Small intestine (tissue), 7 donors: ENCODE measurements around the gene MID1. TPM values are rescaled to one million over a fixed set of nuclear protein-coding genes. Genes with fewer than 3 reads are reported as not detected.

ENCODE experiments used
- DNase-seq, 2 donors: peaks; one replicate each; pipeline versions ENCODE4 v3.0.0 to v3.0.0-alpha.2; 2013
- FAIRE-seq: peaks from 2 replicates; lab custom pipeline; 2012; peaks lifted over from hg19 to GRCh38; lab: Jason Lieb, UNC
- H3K27ac ChIP-seq, 3 donors: one replicate each; pipeline ENCODE4 v1.5.1; 2013; ENCODE audit warnings: low read length in 2 of 3, mild to moderate bottlenecking in 2 of 3, control low read depth in 1 of 3, inconsistent platforms in 1 of 3, low read depth in 1 of 3, moderate library complexity in 1 of 3
- H3K27me3 ChIP-seq, 3 donors: one replicate each; pipeline ENCODE4 v1.6.1; 2013; ENCODE audit warnings: low read length in 3 of 3, inconsistent platforms in 1 of 3; ENCODE audit not compliant: control insufficient read depth in 3 of 3, insufficient read depth in 3 of 3
- H3K36me3 ChIP-seq, 3 donors: one replicate each; pipeline ENCODE4 v1.6.1; 2013; ENCODE audit warnings: low read length in 3 of 3, inconsistent platforms in 1 of 3, low read depth in 1 of 3, mild to moderate bottlenecking in 1 of 3, moderate library complexity in 1 of 3; ENCODE audit not compliant: control insufficient read depth in 3 of 3, insufficient read depth in 2 of 3
- H3K4me1 ChIP-seq, 3 donors: one replicate each; pipeline ENCODE4 v1.6.1; 2013; ENCODE audit warnings: low read length in 2 of 3, inconsistent platforms in 1 of 3, low read depth in 1 of 3, mild to moderate bottlenecking in 1 of 3, moderate library complexity in 1 of 3; ENCODE audit not compliant: control insufficient read depth in 3 of 3, insufficient read depth in 2 of 3
- H3K4me3 ChIP-seq, 3 donors: one replicate each; pipeline ENCODE4 v1.5.1; 2013; ENCODE audit warnings: low read length in 3 of 3, control low read depth in 1 of 3, inconsistent platforms in 1 of 3, low read depth in 1 of 3, mild to moderate bottlenecking in 1 of 3, moderate library complexity in 1 of 3
- H3K9me3 ChIP-seq, 2 donors: one replicate each; pipeline ENCODE4 v1.6.1; 2013; ENCODE audit warnings: low read depth in 1 of 2, low read length in 1 of 2; ENCODE audit not compliant: control insufficient read depth in 2 of 2, insufficient read depth in 1 of 2
- WGBS, 3 donors: extraction: QIAGEN DNeasy Blood & Tissue Kit; methylation state at CpG; one replicate each; pipeline ENCODE4 v1.1.7; 2013; 5-methylcytosine and 5-hydroxymethylcytosine counted together
- polyA plus RNA-seq, 4 donors: library from polyadenylated mRNA; stranded (reverse) in 3 of 4; unstranded in 1 of 4; fragments of 200-250 nt in 3 of 4; fragments of 120-200 nt in 1 of 4; gene quantifications; one replicate each; pipeline versions ENCODE4 v1.2.1 to v1.2.3, GENCODE V29; 2013
- donor health status: healthy with polysubstance abuse.
- donor health status: control.
- donor health status: control.
- donor health status: Bipolar disorder and iron deficiency.
- donor health status: healthy.

Gene MID1
- polyA plus RNA-seq, 4 donors = 1.9 to 11.6 (median 4.6) TPM

DNA sequence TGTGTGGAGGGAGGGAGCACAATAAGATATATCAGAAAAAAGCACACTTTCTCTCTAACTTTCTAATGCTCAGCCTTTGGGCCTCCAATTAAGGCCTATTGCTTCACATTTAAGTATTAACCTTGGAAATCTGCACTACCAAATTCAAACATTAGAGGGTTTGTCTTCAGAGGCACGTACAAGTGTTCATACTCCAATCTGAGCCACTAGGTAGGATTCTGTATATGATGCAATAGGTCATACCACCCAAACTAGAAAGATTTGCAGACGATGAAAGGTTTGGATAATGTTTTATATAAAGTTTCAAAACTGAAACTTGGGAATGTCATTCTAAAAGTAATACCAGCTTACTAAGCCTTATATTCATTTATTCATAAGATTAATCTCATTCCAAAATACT lies 106.4 kb downstream of the MID1 start:
- WGBS, 3 donors = 59 to 83% (median 81%) methylated on average over 2 of the region's 2 CpGs
- H3K27me3 ChIP-seq = no peaks in the 10 kb centered on the region
- no peak overlapping the region for H3K27ac ChIP-seq
- H3K36me3 ChIP-seq = no peaks in the 10 kb centered on the region
- no peaks in the 10 kb centered on the region for H3K9me3 ChIP-seq
- H3K4me3 ChIP-seq = no peak overlapping the region
- no peaks in the 10 kb centered on the region for H3K4me1 ChIP-seq
- FAIRE-seq (no peak), DNase-seq (no peak)

DNA sequence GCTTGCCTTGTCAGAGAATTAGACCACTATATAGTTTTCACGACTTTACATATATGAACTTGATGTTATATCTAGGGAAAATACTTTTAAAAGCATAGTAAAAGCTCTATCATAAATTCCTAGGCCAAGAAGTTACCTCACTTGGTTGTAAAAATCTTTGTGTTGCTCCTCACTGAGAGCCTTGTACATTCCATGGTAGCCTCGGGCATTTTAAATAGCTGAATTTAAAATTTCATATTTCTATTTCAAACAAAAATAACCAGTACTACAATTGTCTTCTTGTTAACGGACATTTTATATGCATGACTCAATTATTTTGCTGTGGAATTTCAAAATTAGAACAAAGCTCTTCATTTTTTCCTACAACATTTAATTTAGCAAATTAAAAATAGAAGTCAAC lies 107.6 kb downstream of the MID1 start:
- no peaks in the 10 kb centered on the region for H3K4me1 ChIP-seq
- FAIRE-seq (no peak), DNase-seq (no peak)
- 72 to 86% (median 82%) methylated on average over 3 of the region's 3 CpGs for WGBS, 3 donors
- H3K9me3 ChIP-seq = no peaks in the 10 kb centered on the region
- no peak overlapping the region for H3K27ac ChIP-seq
- H3K36me3 ChIP-seq = no peaks in the 10 kb centered on the region
- H3K27me3 ChIP-seq = no peaks in the 10 kb centered on the region
- H3K4me3 ChIP-seq = no peak overlapping the region

DNA sequence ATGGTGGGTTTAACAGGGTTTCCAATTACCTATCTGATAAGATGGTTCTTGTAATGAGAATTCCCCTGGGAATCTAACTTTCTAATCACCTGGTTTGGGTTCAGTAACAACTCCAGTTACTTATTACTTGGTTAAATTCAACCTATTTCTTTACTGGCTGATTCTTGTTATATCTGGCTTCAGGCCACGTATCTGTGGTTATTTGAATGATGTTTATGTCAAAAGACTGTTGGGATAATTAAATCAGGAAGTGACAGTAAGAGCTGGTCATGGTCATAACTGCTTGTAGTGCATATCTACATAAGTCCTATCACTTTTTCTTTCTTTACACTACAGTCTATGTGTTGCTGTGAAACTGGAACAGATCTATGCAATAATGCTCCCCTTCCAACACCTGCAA lies 108.1 kb downstream of the MID1 start:
- Histone ChIP-seq H3K4me3 (no peak overlapping the region), H3K36me3 (no peaks in the 10 kb centered on the region), H3K27ac (no peak overlapping the region), H3K4me1 (no peaks in the 10 kb centered on the region), H3K9me3 (no peaks in the 10 kb centered on the region), H3K27me3 (no peaks in the 10 kb centered on the region)
- no peak for FAIRE-seq
- DNase-seq = no peak
- WGBS, 3 donors = 7 to 45% (median 38%) methylated on average over 1 of the region's 1 CpG

DNA sequence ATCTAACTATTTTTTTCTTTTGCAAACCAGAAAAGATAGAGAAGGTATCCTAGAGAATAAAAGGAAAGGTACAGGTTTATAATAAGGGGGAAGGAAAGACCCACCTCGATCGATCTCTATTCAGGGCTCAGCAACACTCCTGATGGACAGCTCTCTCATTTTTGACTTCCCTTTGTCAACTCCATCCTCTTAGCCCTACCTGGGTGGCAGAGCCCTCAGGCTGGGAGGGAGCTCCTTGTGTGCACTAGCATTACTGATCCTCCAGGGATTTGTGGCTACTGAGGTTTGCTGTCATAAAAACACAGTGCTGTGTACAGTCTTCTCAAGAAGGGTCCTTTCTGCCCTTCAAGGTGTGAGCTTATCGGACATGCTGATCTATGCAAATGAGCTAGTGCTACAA lies 111.0 kb downstream of the MID1 start:
- no peaks in the 10 kb centered on the region for H3K36me3 ChIP-seq
- DNase-seq (no peak), FAIRE-seq (no peak)
- no peaks in the 10 kb centered on the region for H3K27me3 ChIP-seq
- H3K27ac ChIP-seq = no peak overlapping the region
- WGBS, 3 donors = 76 to 98% (median 95%) methylated on average over 3 of the region's 3 CpGs
- H3K4me1 ChIP-seq = no peaks in the 10 kb centered on the region
- no peaks in the 10 kb centered on the region for H3K9me3 ChIP-seq
- H3K4me3 ChIP-seq = no peak overlapping the region

DNA sequence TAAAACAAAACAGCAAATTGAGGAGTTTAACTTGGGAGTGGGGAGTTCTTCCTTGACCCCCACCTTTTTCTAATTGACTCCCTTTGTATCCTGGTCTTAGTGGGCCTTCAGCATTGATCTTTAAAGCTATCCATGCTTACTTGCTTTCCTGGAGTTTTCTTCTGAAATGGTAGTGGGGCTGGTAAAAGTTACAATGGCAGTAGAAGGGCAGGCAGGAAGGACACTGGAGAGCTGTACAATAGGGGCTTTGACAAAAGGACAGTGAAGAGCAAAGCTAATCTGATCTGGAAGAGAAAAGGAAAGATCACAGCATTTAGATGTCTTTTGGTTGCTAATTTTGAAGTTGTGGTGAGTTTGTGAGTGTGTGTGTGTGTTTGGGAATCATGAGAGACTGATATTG lies 111.5 kb downstream of the MID1 start:
- no peaks in the 10 kb centered on the region for H3K36me3 ChIP-seq
- FAIRE-seq (no peak), DNase-seq (no peak)
- no peaks in the 10 kb centered on the region for H3K4me1 ChIP-seq
- no peak overlapping the region for H3K4me3 ChIP-seq
- no peak overlapping the region for H3K27ac ChIP-seq
- H3K27me3 ChIP-seq = no peaks in the 10 kb centered on the region
- no peaks in the 10 kb centered on the region for H3K9me3 ChIP-seq

DNA sequence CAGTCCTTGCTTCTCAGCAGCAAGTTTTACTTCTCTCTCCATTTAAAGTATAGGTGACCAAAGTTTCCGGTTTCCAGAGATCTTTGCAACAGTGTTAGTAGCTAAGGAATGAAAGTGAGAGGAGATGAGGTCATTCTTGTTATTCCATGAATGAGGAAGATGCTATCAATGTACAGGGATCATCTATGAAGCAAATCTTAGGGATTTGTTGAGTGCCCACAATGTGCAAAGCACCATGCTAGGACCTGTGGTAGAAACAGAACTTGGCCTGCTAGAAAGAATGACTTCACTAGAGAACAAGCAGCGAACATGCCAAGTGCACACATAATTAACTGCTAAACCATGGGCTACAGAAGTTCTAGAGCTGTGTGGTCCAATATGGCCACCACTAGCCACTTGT lies 112.5 kb downstream of the MID1 start:
- DNase-seq (no peak), FAIRE-seq (no peak)
- no peaks in the 10 kb centered on the region for H3K36me3 ChIP-seq
- H3K4me1 ChIP-seq = no peaks in the 10 kb centered on the region
- no peaks in the 10 kb centered on the region for H3K9me3 ChIP-seq
- WGBS, 3 donors = 70 to 84% (median 71%) methylated on average over 2 of the region's 2 CpGs
- H3K4me3 ChIP-seq = no peak overlapping the region
- H3K27ac ChIP-seq = no peak overlapping the region
- no peaks in the 10 kb centered on the region for H3K27me3 ChIP-seq

DNA sequence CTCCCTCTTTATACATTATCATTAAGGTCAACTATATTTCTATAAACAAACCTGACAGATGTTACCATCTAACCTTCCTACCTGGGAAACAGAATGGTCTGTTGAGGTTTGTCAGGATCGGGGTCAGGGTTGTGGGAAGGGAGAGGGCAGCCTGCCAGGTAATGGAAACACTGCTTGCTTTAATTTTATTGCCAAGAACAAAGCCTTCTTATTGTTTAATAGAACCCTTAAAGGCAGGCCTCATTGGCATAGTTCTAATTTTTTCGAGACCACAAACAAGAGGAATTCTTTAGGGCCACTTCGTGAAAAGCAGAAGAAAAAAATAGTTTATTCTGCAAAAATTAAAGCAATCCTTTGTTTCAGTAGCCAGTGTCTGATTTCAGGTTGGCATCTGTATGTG lies 113.2 kb downstream of the MID1 start:
- WGBS, 3 donors = 13 to 37% (median 31%) methylated on average over 3 of the region's 3 CpGs
- no peak overlapping the region for H3K27ac ChIP-seq
- H3K4me1 ChIP-seq = no peaks in the 10 kb centered on the region
- DNase-seq (no peak), FAIRE-seq (no peak)
- no peak overlapping the region for H3K4me3 ChIP-seq
- H3K36me3 ChIP-seq = no peaks in the 10 kb centered on the region
- H3K27me3 ChIP-seq = no peaks in the 10 kb centered on the region
- H3K9me3 ChIP-seq = no peaks in the 10 kb centered on the region

DNA sequence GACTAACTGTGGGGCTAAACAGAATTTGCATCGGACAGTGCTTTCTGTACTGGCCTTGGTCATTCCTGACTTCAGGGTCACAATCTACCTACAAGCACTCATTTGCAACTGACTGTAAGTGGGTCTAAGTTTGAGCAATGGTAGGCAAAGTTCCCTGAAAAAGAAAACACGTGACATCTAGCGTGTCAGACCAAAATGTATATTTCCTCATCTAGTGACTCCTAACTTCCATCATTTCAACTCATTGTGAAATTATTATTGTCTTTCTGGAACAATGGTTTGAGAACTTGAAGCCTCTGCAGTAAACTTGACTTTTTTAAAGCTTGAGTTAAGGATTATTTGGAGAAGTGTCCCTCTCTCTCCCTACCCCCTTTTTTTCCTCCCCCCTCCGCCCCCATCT lies 113.6 kb downstream of the MID1 start:
- H3K27ac ChIP-seq = no peak overlapping the region
- no peak overlapping the region for H3K4me3 ChIP-seq
- no peak for FAIRE-seq
- no peaks in the 10 kb centered on the region for H3K36me3 ChIP-seq
- H3K9me3 ChIP-seq = no peaks in the 10 kb centered on the region
- H3K27me3 ChIP-seq = no peaks in the 10 kb centered on the region
- WGBS, 3 donors = 75 to 91% (median 88%) methylated on average over 4 of the region's 4 CpGs
- no peaks in the 10 kb centered on the region for H3K4me1 ChIP-seq
- no peak for DNase-seq

DNA sequence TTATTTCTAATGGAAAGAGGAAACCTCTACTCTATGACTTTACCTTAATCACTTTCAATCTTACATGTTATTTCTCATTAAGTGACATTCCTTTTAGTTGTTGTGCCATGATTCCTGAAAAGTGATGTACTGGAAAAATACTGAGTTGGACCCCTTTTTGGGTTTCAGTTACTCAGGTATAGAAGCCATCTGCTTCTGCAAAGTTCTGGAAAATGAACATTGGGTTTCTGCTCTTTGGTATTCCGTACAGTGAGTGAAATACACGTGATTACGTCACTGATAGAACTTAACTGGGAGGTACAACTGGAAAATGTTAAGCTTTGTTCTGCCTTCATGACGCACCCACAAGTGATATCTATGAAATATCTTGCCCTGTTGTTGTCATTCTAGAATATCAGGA lies 114.7 kb downstream of the MID1 start:
- H3K27me3 ChIP-seq = no peaks in the 10 kb centered on the region

More for the DNA sequence above, 114.7 kb downstream of the MID1 start:
- H3K27ac ChIP-seq = no peak overlapping the region
- DNase-seq (no peak), FAIRE-seq (no peak)
- no peak overlapping the region for H3K4me3 ChIP-seq
- no peaks in the 10 kb centered on the region for H3K4me1 ChIP-seq
- 77 to 91% (median 85%) methylated on average over 4 of the region's 4 CpGs for WGBS, 3 donors
- no peaks in the 10 kb centered on the region for H3K9me3 ChIP-seq
- no peaks in the 10 kb centered on the region for H3K36me3 ChIP-seq
